Osteoblast (primary cell): Measurements from ENCODE around the gene PLEKHA7. TPM values are rescaled to one million over a fixed set of nuclear protein-coding genes. Genes with fewer than 3 reads are reported as not detected.
A peak's percentile ranks its signal among the peaks of the same experiment; 100 is the strongest.

Experiments
- DNase-seq: peaks from one replicate; pipeline ENCODE4 v3.0.0; 2011; ENCODE audit warnings: low spot score, mixed read lengths; ENCODE audit not compliant: insufficient read length; ENCODE audit errors: missing footprints
- H2AFZ ChIP-seq: 2 replicates; pipeline ENCODE4 v1.6.0; 2011; ENCODE audit warnings: mild to moderate bottlenecking, low read length
- H3K27ac ChIP-seq: 2 replicates; pipeline ENCODE4 v1.5.1; 2011; ENCODE audit warnings: mild to moderate bottlenecking, low read depth, low read length, moderate library complexity
- H3K27me3 ChIP-seq: 2 replicates; pipeline ENCODE4 v1.6.0; 2012; ENCODE audit warnings: mild to moderate bottlenecking, control low read depth, inconsistent platforms, low read length, moderate library complexity; ENCODE audit not compliant: insufficient read depth
- H3K36me3 ChIP-seq: 2 replicates; pipeline ENCODE4 v1.5.1; 2011; ENCODE audit warnings: mild to moderate bottlenecking, low read length, control low read depth, moderate library complexity; ENCODE audit not compliant: insufficient read depth
- H3K4me1 ChIP-seq: 2 replicates; pipeline ENCODE4 v1.5.1; 2011; ENCODE audit warnings: mild to moderate bottlenecking, low read length, control low read depth, moderate library complexity; ENCODE audit not compliant: insufficient read depth
- H3K4me2 ChIP-seq: 2 replicates; pipeline ENCODE4 v1.6.0; 2011; ENCODE audit warnings: mild to moderate bottlenecking, low read length; ENCODE audit not compliant: insufficient read depth
- H3K4me3 ChIP-seq: fragments of 200-600 bp; sonication (generic); 3 replicates; pipeline ENCODE4 v1.5.1; 2012; ENCODE audit warnings: mild to moderate bottlenecking, low read length, inconsistent platforms; ENCODE audit not compliant: insufficient read depth
- H3K79me2 ChIP-seq: 2 replicates; pipeline ENCODE4 v1.6.0; 2012; ENCODE audit warnings: mild to moderate bottlenecking, low read length, control low read depth, inconsistent platforms; ENCODE audit not compliant: insufficient read depth
- H3K9me3 ChIP-seq: 2 replicates; pipeline ENCODE4 v1.5.1; 2011; ENCODE audit warnings: low read depth, low read length, control low read depth
- H4K20me1 ChIP-seq: 2 replicates; pipeline ENCODE4 v1.6.0; 2012; ENCODE audit warnings: mild to moderate bottlenecking, low read length, control low read depth; ENCODE audit not compliant: insufficient read depth
- CTCF ChIP-seq: IDR thresholded peaks from 2 replicates; pipeline ENCODE4 v1.5.1; 2011; ENCODE audit warnings: mild to moderate bottlenecking, low read depth, low read length, moderate library complexity; ENCODE audit errors: extremely low read depth
- total RNA-seq: library from RNA; depleted of rRNA; stranded (reverse); fragments of >200 nt; gene quantifications from 2 replicates; pipeline ENCODE4 v1.2.3, GENCODE V29; 2012

PLEKHA7 gene
- total RNA-seq, 1 donor = 1.1 TPM

GRCh38 chr11:16794047-16794818, 220.0 kb downstream of the PLEKHA7 start:
- H2AFZ ChIP-seq = no peak overlapping the region
- H3K4me2 ChIP-seq = no peak overlapping the region
- no peaks in the 10 kb centered on the region for H3K36me3 ChIP-seq
- peaks cover 31% of the 10 kb centered on the region for H3K4me1 ChIP-seq
- no peak overlapping the region for H3K4me3 ChIP-seq
- no peak overlapping the region for H3K27ac ChIP-seq
- H3K27me3 ChIP-seq = no peaks in the 10 kb centered on the region
- no peaks in the 10 kb centered on the region for H3K79me2 ChIP-seq
- no peak for DNase-seq
- no peaks in the 10 kb centered on the region for H3K9me3 ChIP-seq
- no peak for TF ChIP-seq CTCF
- H4K20me1 ChIP-seq = no peaks in the 10 kb centered on the region

DNA sequence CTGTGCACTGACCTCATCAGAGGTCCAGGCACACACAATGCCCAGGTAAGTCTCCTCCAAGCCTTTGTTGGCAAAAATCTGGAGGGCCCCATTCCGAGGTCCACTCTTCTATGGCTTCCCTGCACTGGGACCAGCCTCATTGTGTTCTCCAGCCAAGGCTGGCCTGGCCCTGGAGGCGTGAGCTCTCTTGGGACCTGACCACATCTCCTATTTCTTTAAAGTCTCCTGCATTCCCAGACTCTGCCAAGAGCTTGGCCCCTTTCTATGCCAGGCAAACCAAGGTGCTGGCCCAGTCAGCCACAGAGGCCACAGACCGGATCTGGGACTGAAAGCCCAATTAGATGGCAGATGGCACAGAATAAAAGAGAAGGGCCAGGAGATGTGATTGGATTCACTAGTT, 220.7 kb downstream of the PLEKHA7 start:
- no peak for TF ChIP-seq CTCF
- H3K27me3 ChIP-seq = no peaks in the 10 kb centered on the region
- H3K36me3 ChIP-seq = no peaks in the 10 kb centered on the region
- H3K9me3 ChIP-seq = no peaks in the 10 kb centered on the region
- H3K27ac ChIP-seq = no peak overlapping the region
- no peaks in the 10 kb centered on the region for H3K79me2 ChIP-seq
- H3K4me1 ChIP-seq = peaks cover 38% of the 10 kb centered on the region
- no peak overlapping the region for H3K4me2 ChIP-seq
- H3K4me3 ChIP-seq = no peak overlapping the region
- no peaks in the 10 kb centered on the region for H4K20me1 ChIP-seq
- peak; percentile 26 for DNase-seq
- H2AFZ ChIP-seq = no peak overlapping the region

DNA sequence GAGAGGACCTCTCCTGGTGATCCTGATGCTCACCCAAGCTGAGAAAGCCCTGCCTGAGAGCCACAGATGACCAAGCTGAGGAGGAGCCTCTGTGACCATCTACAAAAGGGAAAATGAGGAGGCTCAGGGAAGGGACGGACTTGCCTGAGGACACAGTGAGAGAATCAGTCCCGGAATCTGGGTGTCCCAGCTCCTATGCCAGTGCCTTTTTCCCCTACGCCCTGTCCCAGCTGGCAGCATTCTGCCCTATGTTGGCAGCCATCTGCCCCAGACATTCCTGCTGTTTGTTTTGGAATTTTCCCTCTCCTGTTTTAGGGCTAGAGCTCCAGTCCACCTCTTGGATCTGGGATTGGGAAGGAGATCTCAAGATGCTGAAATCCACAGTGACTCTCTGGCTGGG, 221.2 kb downstream of the PLEKHA7 start:
- H4K20me1 ChIP-seq = no peaks in the 10 kb centered on the region
- no peak for TF ChIP-seq CTCF
- H3K4me1 ChIP-seq = peaks cover 43% of the 10 kb centered on the region
- H3K9me3 ChIP-seq = no peaks in the 10 kb centered on the region
- DNase-seq = peak; percentile 25
- H3K79me2 ChIP-seq = no peaks in the 10 kb centered on the region
- no peaks in the 10 kb centered on the region for H3K27me3 ChIP-seq
- H2AFZ ChIP-seq = no peak overlapping the region
- peak overlapping the region; percentile 96 for H3K27ac ChIP-seq
- no peaks in the 10 kb centered on the region for H3K36me3 ChIP-seq
- no peak overlapping the region for H3K4me2 ChIP-seq
- no peak overlapping the region for H3K4me3 ChIP-seq

GRCh38 chr11:16792426-16792825, 221.8 kb downstream of the PLEKHA7 start:
- H3K27me3 ChIP-seq = no peaks in the 10 kb centered on the region
- no peak overlapping the region for H3K4me2 ChIP-seq
- DNase-seq = peak; percentile 76
- H3K4me1 ChIP-seq = peaks cover 49% of the 10 kb centered on the region
- no peak for TF ChIP-seq CTCF
- no peaks in the 10 kb centered on the region for H3K79me2 ChIP-seq
- no peaks in the 10 kb centered on the region for H4K20me1 ChIP-seq
- H2AFZ ChIP-seq = no peak overlapping the region
- no peaks in the 10 kb centered on the region for H3K9me3 ChIP-seq
- no peaks in the 10 kb centered on the region for H3K36me3 ChIP-seq
- peak overlapping the region; percentile 96 for H3K27ac ChIP-seq
- H3K4me3 ChIP-seq = no peak overlapping the region
